GM21528 (cell line): Measurements from ENCODE around the gene CYP4V2.
"Not testable (repeated sequence)": the region's sequence is repeated elsewhere in the genome, so short reads cannot be mapped to it uniquely, and the experiment has no call there.

Experiments used
- ATAC-seq: cut with Tn5 transposase; IDR thresholded peaks from one replicate; pipeline ENCODE4 v1.9.1; 2021; ENCODE audit warnings: mild to moderate bottlenecking, moderate library complexity; ENCODE audit not compliant: unreplicated experiment, low FRiP score

CYP4V2 gene

GRCh38 chr4:186227221-186227620, 35.9 kb downstream of the CYP4V2 start, which contains the start of gene KLKB1:
TSS of gene KLKB1 (plus strand) at chr4:186227507. CDS start at chr4:186228196, 689 bp downstream.
- no peak for ATAC-seq

DNA sequence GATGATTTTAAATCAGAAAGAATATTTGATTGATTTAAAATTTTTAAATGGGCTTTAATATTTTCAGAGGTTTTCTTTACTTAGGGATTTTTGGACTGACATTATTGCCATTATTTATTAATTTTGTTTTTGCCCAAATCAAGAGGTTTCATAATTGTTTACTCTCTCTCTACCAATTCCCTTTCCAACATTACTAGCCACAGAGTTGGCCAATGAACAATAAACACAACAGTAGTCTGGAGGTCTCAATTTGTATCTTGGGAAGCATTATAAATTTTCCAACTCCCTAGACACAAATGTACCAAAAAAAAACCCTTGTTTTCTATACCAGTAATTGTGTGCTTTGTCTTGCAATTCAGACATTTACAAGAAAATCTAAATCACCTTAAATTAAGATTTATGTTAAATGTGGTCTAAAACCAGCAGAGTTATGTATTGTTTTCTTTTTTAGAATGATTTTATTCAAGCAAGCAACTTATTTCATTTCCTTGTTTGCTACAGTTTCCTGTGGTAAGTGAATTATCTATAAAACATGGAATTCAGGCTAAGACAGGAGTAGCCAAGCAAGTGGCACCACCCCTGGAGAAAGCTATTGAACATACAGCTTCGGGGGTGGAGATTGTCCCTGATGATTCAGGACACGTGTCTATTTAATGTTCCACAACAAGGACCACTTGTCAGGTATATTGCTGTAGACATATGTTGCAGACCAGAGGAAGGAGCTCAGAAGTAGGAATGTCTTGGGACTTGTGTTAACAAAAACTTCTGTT, 36.6 kb downstream of the CYP4V2 start:
- no peak for ATAC-seq

GRCh38 chr4:186228514-186228894, 37.1 kb downstream of the CYP4V2 start:
- no peak for ATAC-seq

DNA sequence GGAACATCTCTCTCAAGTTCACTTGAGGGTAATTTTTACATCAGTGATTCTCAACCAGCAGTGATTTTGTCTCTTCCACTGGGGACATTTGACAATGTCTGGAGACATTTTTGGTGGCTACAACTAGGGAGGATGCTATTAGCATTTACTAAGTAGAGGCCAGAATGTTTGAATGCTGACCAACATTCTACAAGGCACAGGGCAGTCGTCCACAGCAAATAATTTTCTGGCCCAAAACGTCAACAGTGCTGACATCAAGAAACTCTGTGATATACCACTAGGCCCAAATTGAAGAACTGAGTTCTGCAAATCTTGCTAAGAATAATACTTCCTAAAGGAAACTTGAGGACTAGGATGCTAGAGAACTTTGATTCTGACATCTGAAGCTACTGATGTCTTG, 43.0 kb downstream of the CYP4V2 start:
- no peak for ATAC-seq

GRCh38 chr4:186236126-186236525, 44.8 kb downstream of the CYP4V2 start:
- no peak for ATAC-seq

DNA sequence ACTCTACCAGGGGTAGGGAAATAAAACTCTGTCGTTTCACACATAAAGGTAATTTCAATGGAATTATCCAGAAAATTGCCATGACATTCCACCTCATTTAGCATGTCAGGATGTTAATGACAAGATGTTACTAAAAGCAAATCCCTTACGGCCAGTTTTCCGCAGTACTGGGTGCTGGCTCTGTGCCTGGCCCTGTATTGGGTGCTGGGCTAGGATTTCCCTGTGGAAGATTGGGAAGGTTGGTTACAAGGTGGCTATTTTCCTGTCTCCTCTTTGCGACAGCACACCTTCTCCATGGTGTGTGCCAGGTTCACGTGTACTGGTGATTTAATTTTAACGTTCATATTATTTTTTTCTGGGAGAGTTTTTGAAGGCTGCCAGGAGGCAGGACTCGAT, 49.1 kb downstream of the CYP4V2 start:
- no peak for ATAC-seq

DNA sequence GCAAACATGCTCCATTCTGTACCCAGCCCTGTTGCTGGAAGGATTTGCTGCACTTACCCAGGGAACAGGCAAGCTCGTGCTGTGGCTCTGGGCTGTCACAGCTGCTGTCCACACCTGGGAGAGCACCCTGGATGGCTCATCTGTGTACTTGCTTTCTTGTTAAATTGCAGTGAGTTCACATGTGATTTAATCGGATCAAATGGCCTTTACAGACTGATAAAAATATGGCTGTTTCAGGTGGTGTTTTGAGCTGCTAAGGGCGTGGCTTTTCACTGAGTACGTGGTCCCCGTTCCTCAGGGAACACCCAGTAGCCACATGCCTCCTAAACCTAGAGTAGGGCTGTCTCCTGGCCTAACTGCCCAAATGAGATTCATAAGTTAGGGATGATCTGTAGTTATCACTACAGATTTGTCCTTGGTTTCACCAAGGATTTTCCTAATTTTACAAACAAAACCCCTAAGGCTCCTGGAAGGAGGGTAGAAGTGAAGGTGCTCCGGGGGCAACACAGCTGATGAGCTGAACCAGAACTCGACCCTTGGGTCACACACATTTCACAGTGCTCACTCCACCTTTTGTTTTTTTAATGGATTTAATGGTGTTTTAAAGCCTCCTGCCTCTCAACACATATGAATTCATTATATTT, 49.6 kb downstream of the CYP4V2 start:
- no peak for ATAC-seq

GRCh38 chr4:186241616-186242015, 50.2 kb downstream of the CYP4V2 start:
- no peak for ATAC-seq

DNA sequence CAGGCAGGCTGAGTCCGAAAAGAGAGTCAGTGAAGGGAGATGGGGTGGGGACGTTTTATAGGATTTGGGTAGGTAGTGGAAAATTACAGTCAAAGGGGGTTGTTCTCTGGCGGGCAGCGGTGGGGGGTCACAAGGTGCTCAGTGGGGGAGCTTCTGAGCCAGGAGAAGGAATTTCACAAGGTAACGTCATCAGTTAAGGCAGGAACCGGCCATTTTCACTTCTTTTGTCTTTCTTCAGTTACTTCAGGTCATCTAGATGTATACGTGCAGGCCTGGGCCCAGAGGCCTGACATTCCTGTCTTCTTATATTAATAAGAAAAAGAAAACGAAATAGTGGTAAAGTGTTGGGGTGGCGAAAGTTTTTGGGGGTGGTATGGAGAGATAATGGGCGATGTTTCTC, 50.7 kb downstream of the CYP4V2 start:
- not testable (repeated sequence) for ATAC-seq

- no peak for ATAC-seq
These were observed 52.0 kb downstream of the CYP4V2 start for GRCh38 chr4:186243331-186243730.

DNA sequence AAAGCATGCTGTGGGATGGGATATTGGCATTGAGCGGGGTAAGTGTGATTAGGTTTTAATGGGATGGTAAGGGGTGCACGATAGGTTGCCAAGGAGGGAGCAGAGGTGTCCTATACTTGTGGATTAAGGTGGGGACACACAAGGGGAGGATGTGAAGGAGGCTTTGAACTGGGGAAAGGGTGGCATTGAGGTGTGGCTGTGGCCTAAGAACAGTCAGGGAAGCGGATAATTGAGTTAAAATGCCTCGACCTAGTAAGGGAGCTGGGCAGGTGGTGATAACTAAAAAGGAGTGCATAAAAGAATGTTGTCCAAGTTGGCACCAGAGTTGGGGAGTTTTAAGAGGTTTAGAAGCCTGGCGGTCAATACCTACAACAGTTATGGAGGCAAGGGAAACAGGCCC, 53.5 kb downstream of the CYP4V2 start:
- ATAC-seq, result no peak

DNA sequence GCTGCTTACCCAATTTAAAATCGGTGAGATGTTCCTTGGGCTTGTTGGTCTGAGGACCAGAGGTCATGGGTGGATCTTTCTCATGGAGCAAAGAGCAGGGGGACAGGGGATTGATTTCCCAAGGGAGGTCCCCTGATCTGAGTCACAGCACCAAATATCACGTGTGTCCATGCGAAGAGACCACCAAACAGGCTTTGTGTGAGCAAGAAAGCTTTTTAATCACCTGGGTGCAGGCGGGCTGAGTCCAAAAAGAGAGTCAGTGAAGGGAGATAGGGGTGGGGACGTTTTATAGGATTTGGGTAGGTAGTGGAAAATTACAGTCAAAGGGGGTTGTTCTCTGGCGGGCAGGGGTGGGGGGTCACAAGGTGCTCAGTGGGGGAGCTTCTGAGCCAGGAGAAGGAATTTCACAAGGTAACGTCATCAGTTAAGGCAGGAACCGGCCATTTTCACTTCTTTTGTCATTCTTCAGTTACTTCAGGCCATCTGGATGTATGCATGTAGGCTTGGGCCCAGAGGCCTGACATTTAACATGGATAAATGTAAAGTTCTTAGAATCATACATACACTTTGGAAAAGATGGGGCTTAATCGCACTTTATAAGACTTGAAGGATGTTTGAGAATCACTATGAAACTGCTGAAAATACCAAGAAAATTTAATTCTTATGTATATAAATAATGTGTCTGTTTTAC, 55.8 kb downstream of the CYP4V2 start:
- ATAC-seq, result not testable (repeated sequence)

- ATAC-seq, result no peak
These were observed 57.3 kb downstream of the CYP4V2 start for GRCh38 chr4:186248643-186249042.

DNA sequence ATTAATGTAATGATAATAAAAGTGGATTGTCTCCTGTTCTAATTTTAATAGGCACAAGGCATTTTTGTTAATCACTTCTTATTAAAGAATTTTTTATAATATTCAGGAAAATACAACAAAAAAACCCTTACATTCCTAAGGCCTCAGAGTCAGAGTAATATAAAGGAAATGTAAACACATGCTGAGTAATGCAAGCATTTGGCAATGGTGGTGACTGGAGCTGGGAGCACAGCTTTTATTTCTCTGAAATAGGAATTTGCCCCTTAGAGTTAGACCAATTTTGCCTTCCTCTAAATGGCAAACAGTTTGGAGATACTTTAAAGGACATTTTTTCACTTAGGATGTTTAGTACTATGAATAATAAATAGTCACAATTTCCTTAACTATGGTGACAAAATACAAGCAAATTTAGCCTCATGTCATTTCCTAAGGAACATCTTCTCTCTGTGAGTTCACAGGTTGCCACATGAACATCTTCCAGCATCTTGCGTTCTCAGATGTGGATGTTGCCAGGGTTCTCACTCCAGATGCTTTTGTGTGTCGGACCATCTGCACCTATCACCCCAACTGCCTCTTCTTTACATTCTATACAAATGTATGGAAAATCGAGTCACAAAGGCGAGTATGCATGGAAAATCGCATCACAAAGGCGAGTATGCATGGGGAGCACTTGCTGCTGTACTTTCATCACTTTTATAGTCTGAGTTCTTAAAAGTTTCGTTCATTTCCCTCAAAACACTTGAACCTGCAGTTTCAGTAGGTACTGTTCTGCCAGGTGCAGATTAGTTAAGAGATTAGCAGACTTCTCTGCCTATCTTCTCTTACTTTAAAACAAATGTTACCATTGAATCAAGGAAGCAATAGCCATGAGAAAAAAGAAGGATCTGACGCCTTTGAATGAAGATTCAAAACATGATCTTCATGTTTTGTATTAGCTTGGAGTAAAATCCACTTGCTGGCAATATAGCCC, 58.7 kb downstream of the CYP4V2 start:
- ATAC-seq, result no peak

DNA sequence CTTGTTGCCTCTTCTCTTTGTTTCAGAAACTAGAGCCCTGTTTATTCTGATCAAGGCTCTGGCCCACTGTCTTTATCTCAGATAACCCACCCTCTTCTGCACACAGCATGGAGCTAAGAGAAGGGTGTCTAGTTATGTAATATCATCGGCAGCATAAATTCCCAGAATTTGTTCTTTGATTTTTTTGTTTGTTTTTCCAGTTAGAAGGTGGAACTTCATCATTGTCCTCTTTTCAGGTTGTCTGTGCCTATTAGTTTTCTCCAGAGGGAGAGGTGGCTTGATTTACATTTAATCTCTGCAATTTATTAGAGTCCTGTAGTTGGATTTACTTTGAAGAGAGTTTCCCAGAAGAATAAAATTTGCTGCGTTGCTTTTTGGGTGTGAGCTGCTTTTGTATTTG, 59.4 kb downstream of the CYP4V2 start:
- no peak for ATAC-seq

- no peak for ATAC-seq
These were observed 63.8 kb downstream of the CYP4V2 start for GRCh38 chr4:186255122-186255521.

DNA sequence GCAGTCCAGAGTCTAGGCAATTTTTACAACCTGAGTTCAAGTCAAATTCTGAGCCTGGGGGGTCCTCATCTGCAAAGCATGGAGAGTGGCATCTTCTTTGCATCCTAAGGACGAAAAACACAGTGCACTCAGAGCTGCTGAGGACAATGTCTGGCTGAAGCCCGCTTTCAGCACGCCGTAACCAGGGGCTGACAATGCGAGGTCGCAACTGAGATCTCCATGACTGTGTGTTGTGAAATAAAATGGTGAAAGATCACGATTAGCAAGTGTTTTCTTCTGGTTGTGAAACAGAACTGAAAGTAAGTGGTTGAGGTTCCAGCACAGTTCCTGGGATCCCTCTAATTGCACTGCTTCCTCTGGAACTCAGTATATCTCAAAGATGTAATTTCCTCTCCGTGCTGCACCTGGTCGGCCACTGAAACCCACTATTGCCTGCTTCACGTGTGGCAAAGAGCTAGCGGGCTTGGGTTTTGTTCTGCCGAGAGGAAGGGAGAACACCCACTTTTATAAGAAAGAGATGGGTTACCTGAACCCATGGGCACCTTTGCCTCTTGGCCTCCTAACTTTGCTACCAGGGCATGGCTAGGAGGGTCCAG, 66.9 kb downstream of the CYP4V2 start:
- ATAC-seq, result no peak

DNA sequence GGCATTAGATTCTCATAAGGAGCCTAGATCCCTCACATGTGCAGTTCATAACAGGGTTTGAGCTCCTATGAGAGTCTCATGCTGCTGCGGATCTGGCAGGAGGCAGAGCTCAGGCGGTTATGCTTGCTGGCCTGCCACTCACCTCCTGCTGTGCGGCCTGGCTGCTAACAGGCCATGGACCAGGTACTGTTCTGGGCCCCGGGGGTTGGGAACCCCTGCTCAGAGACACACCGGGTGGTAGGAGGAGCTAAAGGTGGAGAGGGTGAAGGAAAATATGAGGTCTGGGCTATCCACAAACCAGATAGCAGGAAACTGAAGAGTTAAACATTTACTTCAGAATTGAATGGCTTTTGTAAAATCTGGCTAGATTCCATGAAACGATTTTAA, 68.7 kb downstream of the CYP4V2 start:
- ATAC-seq, result no peak
